HG02588 (cell line): ENCODE results near the gene KLF1.

Experiments used
- ATAC-seq: cut with Tn5 transposase; IDR thresholded peaks from one replicate; pipeline ENCODE4 v1.9.1; 2021; ENCODE audit warnings: mild to moderate bottlenecking, moderate library complexity; ENCODE audit not compliant: unreplicated experiment

The KLF1 gene

GRCh38 chr19:12838886-12839756 lies 47.9 kb downstream of the KLF1 start:
- ATAC-seq = no peak

DNA sequence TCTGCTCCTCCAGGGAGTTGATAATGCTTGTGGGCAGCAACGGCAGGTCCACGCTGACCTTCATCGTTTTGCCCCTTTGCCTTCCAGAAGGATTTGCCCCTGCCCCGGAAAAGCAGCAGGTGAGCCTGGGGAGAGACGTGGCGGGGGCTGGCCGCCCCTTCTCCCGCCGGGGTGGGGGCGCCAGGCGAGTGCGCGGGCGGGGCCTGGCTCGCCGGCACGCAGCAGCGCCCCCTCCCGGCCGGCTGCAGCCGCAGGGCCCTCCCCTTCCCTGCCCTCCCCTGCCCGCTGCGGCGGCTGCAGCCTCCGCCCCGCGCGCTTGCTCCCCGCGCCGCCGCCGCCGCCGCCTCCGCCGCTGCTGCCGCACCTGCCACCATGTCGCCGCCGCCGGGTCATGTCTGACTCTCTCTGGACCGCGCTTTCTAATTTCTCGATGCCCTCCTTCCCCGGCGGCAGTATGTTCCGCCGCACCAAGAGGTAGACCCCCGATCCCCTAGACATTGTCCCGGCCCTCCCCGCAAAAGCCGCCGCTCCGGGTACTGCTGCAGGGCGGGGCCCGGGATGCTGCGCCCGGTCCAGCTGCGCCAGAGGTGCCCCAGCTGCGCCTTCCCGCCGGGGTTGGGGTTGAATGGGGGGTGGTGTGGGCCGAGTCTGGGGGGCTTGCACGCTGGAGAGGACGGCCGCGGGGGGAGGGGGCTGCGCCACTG lies 48.7 kb downstream of the KLF1 start, which contains the start of gene MAST1:
MAST1 (plus strand) TSS at position 334 of the 704 bp plus-strand sequence; CDS start at position 392, 58 bp downstream.
- no peak for ATAC-seq

DNA sequence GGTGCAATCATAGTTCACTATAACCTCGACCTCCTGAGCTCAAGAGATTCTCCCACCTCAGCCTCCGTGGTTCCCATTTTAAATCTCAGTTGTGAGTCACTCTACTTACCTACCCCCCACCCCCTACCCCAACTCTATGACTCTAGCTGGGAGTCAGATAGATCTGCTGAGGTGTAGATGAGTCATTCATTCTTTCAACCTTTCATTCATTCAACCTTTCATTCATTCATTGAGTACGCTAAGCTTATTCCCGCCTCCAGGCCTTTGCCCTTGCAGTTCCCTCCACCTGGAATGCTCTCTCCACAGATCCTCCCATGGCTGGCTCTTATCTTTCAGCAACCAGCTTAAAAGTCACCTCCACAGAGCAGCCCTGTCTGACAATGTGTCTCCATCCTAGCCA lies 49.8 kb downstream of the KLF1 start:
- no peak for ATAC-seq

- no peak for ATAC-seq
These were observed 50.5 kb downstream of the KLF1 start for GRCh38 chr19:12836529-12836863.

- ATAC-seq = no peak
These were observed 51.8 kb downstream of the KLF1 start for GRCh38 chr19:12834976-12835757.

DNA sequence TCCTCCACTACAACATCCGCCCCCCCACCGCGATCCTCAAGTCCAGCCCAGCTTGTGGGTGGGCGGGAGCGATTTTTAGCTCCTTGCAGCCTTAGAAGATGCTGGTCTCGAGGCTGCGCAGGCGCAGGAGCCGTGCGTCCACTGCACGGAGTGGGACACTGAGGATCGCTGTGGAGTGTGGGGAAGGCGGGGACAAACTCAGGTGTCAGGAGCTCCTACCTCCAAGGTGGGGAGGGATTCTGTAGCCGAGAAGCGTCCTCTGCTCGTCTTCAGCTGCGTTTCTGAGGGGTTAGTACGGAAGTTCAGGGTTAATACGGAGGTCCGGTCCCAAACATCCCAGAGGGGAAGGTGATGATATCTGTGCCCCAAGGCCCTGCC lies 52.4 kb downstream of the KLF1 start, which contains the start of gene RTBDN:
RTBDN (minus strand) TSS at position 14 of the 378 bp plus-strand sequence. CDS start 4,600 bp downstream, outside the sequence.
- ATAC-seq = no peak
